HUDEP-2 (cell line): ENCODE results near the gene ARPC2.

ENCODE experiments used
- DNase-seq, 76 experiments: peaks; one replicate each; lab custom pipeline; 2025; ENCODE audit not compliant: unreplicated experiment in 76 of 76; lab: John Stamatoyannopoulos, UW

ARPC2 gene

GRCh38 chr2:218252509-218253231 is 35.7 kb downstream of the ARPC2 start:
- no peak for DNase-seq

GRCh38 chr2:218253232-218253625 is 36.2 kb downstream of the ARPC2 start:
- no peak for DNase-seq

DNA sequence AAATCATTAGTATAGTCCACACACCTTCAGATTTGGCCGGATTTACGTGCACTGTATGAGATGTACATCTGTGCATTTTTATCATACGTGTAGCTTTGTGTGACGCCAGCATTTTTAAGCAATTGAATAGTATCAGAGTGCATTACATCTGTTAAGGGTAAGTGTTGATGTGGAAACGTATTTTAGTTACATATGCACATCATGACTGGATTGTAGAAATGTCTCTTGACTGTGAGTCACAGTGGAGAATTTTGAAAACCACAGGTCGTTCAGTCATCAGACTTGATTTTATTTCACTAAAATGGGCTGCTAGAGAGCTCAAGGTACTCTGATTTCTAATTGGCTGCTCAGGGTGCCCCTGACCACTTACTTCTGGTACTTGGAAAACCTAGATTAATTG is 38.5 kb downstream of the ARPC2 start:
- DNase-seq, result no peak

GRCh38 chr2:218256612-218257350 is 39.8 kb downstream of the ARPC2 start:
- no peak for DNase-seq

- DNase-seq, result peak in 36 of 76 experiments; percentile 0 to 60 (median 18)
These were observed 40.5 kb downstream of the ARPC2 start for GRCh38 chr2:218257390-218257981.

DNA sequence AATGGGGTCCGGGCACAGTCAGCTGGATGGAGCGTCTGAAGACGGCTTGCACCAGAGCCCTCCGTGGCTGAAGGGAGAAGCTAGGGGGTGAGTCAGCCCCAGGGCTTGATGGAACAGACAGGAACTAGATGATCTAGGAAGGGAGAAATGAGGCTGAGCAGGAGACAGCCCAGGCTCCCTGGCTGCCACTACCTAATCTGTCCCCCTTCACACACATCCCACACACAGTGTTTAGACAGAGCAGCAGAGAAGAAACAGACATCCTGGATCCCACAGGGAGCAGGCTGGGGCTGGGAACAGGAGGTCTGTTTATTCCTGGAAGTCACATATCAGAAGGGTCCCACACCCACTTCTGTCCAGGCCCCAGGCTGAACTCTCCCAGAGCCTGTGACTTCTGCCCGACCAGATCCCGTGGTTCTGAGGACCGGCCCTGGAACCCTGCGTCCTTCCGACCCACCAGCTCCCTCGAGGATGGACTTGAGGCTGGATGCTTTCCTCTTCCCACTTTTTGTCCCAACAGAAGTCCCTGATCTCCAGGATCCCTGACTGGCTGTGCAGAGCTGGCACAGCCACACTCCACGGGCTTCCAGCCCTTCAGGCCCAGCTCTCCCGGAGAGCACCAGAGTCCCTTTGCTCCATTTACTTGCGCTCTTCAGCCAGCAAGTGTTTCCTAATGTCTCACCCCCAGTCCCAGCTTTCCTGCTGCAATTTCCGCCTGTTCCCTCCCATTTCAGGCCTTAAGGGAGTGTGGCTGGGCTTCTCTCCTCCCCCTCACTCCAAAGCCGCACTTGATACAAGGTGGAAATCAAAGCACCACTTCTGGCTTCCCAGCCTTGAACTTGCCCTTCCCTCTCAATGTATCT is 42.3 kb downstream of the ARPC2 start:
- DNase-seq, result no peak

DNA sequence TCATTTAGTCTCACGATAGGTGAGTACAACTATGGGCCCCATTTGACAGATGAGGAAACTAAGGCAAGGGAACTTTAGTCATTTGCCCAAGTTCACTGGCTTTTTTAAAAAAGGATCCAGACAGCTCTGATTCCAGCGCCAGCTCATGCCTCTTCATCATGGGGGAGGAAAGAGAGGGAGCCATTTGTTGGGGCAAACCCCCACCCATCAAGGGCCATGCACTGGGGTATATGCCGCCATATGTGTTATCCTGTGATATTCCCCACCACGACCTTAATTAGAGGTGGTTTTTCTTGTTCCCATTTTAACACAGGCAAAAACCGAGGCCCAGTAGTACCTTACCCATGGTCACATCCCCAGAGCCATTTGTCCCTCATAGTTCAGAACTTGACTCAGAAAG is 43.2 kb downstream of the ARPC2 start:
- DNase-seq, result no peak

GRCh38 chr2:218260742-218261422 is 43.9 kb downstream of the ARPC2 start, which contains the start of gene GPBAR1:
Gene GPBAR1 (plus strand): TSS chr2:218261015. CDS start chr2:218262725, 1,710 bp downstream.
- DNase-seq, result peak in 4 of 76 experiments; percentile 7 to 14 (median 12)

DNA sequence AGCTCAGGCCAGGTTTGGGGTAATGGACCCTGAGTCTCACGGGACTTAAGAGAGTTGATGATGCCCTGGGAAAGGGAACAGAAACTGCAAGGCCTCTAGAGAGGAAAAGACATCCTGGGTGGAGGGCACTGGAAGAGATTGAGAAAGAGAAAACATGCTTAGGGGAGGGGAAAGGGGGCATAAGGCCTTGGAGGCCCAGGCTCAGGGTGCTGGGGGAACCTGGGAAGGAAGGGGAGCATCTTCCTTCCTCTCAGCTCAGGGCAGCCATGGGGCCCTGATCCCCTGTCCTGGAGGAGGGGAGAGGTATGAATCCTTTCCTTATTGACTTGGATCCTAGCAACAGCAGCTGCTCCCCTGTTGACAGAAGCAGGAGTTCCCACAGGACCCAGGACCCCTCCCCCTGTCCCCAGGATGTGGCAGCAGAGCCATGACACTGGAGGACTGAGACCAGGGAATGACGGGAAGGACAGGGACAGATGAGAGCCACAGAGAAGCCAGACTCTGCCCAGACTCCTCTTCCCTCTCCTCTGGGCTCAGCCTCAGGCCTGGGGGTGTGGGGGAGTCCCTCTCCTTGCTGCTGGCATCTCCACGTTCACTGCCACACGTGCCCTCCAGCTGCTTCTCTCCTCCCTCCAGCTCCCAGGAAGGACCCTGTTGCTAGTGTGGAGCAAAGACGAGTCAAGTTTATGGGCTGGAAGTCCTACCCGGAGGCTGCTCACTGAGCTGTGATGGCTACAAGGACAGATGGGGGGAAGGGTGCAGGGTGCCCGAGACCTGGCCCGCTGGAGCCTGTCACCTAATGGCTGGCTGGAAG is 44.6 kb downstream of the ARPC2 start:
- DNase-seq, result no peak

GRCh38 chr2:218262237-218262600 is 45.2 kb downstream of the ARPC2 start:
- no peak for DNase-seq

GRCh38 chr2:218262631-218263586 is 45.9 kb downstream of the ARPC2 start:
- DNase-seq, result no peak

DNA sequence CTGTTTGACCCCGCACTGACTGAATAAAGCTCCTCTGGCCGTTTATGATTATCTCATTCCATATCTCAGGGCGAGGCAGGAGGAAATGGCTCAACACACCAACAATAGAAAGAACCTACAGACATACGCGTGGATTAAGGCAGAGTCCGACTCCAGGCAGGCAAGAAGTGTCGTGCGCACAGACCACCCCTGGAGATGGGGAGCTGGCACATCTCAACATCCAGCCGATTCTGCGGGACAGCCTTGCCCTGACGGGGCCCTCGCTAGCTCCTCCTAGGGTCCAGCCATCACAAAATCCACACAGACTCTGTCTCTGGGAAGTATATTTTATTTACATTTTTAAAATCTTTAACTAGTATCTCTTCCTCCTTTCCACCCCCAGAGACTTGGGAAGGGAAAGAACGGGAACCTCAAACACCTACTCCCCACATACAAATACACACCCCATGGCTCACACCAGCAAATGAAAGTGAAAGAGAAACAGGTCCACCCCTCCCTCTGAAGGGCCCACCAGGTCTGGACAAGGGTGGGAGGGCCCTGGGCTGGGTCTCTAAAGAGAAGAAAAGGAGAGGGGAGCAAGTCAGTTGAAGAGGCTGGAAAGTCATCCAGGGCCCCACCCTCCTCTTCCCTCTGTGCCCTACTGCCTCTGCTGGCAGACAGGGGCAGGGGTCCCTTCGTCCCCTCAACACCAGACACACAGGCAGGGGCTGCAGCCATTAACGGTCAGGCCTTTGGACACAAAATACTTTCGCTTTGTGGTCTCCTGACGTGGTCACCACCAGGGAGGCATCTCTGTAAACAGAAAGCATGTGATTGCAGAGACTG is 47.0 kb downstream of the ARPC2 start:
- no peak for DNase-seq

- no peak for DNase-seq
These were observed 48.0 kb downstream of the ARPC2 start for GRCh38 chr2:218264773-218265561.

GRCh38 chr2:218265626-218266025 is 48.6 kb downstream of the ARPC2 start:
- DNase-seq, result no peak

GRCh38 chr2:218266316-218266979 is 49.5 kb downstream of the ARPC2 start:
- DNase-seq, result no peak

DNA sequence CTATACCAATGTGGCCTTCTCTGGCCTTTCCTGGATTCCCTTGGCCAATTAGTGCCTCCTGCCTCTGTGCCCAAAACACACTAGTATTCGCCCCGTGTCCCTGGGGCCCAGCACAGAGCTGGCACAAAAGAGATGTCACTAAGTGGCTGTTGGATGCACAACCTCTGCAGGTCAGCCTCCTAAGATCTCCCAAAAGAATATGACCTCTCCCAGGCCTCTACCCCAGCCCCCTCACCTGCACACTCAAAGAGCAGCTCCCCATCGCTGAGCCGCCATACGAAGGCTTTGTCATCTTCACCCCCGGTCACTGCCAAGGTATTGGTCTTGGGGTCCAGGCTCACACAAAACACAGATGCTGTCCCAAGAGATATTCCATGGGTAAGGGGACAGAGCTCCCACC is 50.3 kb downstream of the ARPC2 start:
- DNase-seq, result no peak
